Ovary (tissue), 9 donors: ENCODE results near the gene PMF1. TPM values are rescaled to one million over a fixed set of nuclear protein-coding genes. Genes with fewer than 3 reads are reported as not detected.
A peak's percentile ranks its signal among the peaks of the same experiment; 100 is the strongest.

Experiments
- DNase-seq, 5 donors: peaks; one replicate each; pipeline ENCODE4 v3.0.0-alpha.2; 2019 to 2020
- H3K27ac ChIP-seq, 2 donors: fragments of 200-600 bp; one replicate each; pipeline versions ENCODE4 v1.5.1 to v1.8.0; 2019 to 2022
- H3K27me3 ChIP-seq: fragments of 200-600 bp; one replicate; pipeline ENCODE4 v1.8.0; 2022
- H3K36me3 ChIP-seq: fragments of 200-600 bp; sonication (generic); one replicate; pipeline ENCODE4 v1.5.1; 2019
- H3K4me1 ChIP-seq: one replicate; pipeline ENCODE4 v1.8.1; 2013; ENCODE audit warnings: mild to moderate bottlenecking, moderate library complexity; ENCODE audit not compliant: insufficient read depth
- H3K4me3 ChIP-seq: fragments of 200-600 bp; sonication (generic); one replicate; pipeline ENCODE4 v1.5.1; 2017
- H3K9me3 ChIP-seq, 2 donors: fragments of 200-600 bp in 1 of 2; sonication (generic) in 1 of 2; one replicate each; pipeline versions ENCODE4 v1.5.1 to v1.8.1; 2013 to 2019; ENCODE audit warnings: mild to moderate bottlenecking in 1 of 2, moderate library complexity in 1 of 2
- EP300 ChIP-seq: sonication (generic); formaldehyde crosslinking; IDR thresholded peaks from one replicate; pipeline ENCODE4 v1.6.1; 2017; ENCODE audit warnings: antibody characterized with exemption
- POLR2A ChIP-seq: fragments of 450-650 bp; IDR thresholded peaks from one replicate; pipeline ENCODE4 v1.6.1; 2017; ENCODE audit warnings: antibody characterized with exemption, mild to moderate bottlenecking, moderate library complexity
- WGBS, 3 donors: extraction: QIAGEN DNeasy Blood & Tissue Kit in 1 of 3; methylation state at CpG; one replicate each; pipeline versions ENCODE4 v1.1.5 to v1.1.7; 2013 to 2017; 5-methylcytosine and 5-hydroxymethylcytosine counted together
- intact Hi-C, 4 donors: fragments of 100-400 bp; cut with DNase I; formaldehyde crosslinking; loops; one replicate each; pipeline versions ENCODE4 v1.11.0 to v1.15.1; 2022 to 2023
- polyA plus RNA-seq, 2 donors: library from polyadenylated mRNA; stranded (reverse); fragments of 200-250 nt in 1 of 2; fragments of 350-450 nt in 1 of 2; fragmentation: Illumina TruSeq in 1 of 2; extraction: RNeasy Lipid Tissue Mini Kit (QIAGEN cat#74804) in 1 of 2; gene quantifications; one replicate each; pipeline ENCODE4 v1.2.3, GENCODE V29; 2013 to 2014
- total RNA-seq, 7 donors: library from RNA; depleted of rRNA in 2 of 7; stranded (reverse); fragments of >200 nt in 2 of 7; fragmentation: NEBNext Ultra II Directional in 3 of 7; extraction: Animal tissue kit (Norgen Biotek cat#: 25700) in 3 of 7; gene quantifications; one replicate each; pipeline versions ENCODE4 v1.1.0 to v1.2.4, GENCODE V29; 2016 to 2023
- TF ChIP-seq, protein P1 (sequence below), 3 donors: fragments of 450-650 bp in 2 of 3; fragments of 200-600 bp in 1 of 3; IDR thresholded peaks; one replicate each; pipeline versions ENCODE4 v1.5.1 to v1.8.0; 2016 to 2022; ENCODE audit warnings: antibody characterized with exemption in 3 of 3, mild to moderate bottlenecking in 1 of 3
- donor health status: DM: no; HTN: no; CAD: no; lungs with moderate emphysema.
- donor health status: DM: no; HTN: no; CAD: no.
- donor health status: Bipolar disorder and iron deficiency.
- donor health status: DM: yes; HTN: yes; CAD: no.
- donor health status: DM: no; HTN: no; CAD: no.
- donor health status: DM: yes; HTN: yes; CAD: no.

PMF1 gene
- total and polyA plus RNA-seq, 9 donors = 35.0 to 84.2 (median 53.0) TPM

DNA sequence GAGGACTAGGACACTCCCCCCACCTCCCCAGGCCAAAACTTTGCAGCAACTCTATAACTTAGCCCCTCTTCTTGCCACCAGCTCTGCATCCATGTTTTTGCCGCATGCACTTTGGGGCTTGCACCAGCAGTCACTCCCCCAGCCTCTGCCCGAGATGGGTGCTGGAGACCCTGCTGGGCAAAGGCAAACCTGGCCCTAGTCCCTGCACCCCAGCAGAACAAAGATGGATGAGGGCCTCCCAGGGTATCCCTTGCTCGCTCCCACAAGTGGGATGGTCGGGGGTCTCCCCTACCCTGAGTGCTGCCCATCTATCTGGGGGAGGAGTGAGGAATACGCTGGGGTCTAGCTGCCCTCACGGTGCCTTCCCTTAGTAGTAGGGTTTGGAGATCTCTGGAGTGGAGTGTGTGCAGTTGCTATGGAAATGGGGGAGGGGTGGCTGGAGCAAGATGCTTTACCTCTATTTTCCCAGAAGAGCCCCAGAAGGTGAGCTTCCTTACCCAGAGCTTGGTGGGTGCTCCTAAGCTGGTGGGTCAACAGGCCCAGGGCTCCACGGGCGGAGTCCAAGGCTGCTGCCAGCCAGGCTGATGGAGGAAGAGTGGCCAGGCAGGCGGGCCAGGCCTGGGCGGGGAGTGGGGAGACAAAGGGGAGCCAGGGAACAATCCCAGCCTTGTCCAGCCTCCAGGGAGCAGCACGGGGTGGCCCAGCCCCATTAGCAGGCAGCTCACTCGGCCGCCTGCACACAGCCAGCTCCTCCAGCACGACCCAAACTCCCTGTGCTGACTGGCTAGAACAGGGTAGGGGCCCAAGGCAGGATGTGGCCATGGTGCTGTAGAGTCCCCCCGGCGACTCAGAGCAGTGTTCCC is 34.9 kb downstream of the PMF1 start, which contains the start of gene PAQR6:
TSS of gene PAQR6 (minus strand) at position 597 of the 863 bp plus-strand sequence. CDS start 1,325 bp downstream, outside the sequence.
- Histone ChIP-seq H3K36me3 (no peaks in the 10 kb centered on the region), H3K4me3 (no peak within 1 kb of the TSS), H3K27ac (no peak within 1 kb of the TSS), H3K4me1 (peaks cover 4% of the 10 kb centered on the region), H3K9me3 (no peaks in the 10 kb centered on the region), H3K27me3 (no peaks in the 10 kb centered on the region)
- TF ChIP-seq, protein P1, sequence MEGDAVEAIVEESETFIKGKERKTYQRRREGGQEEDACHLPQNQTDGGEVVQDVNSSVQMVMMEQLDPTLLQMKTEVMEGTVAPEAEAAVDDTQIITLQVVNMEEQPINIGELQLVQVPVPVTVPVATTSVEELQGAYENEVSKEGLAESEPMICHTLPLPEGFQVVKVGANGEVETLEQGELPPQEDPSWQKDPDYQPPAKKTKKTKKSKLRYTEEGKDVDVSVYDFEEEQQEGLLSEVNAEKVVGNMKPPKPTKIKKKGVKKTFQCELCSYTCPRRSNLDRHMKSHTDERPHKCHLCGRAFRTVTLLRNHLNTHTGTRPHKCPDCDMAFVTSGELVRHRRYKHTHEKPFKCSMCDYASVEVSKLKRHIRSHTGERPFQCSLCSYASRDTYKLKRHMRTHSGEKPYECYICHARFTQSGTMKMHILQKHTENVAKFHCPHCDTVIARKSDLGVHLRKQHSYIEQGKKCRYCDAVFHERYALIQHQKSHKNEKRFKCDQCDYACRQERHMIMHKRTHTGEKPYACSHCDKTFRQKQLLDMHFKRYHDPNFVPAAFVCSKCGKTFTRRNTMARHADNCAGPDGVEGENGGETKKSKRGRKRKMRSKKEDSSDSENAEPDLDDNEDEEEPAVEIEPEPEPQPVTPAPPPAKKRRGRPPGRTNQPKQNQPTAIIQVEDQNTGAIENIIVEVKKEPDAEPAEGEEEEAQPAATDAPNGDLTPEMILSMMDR (IDR thresholded peaks at IDR 0.05) = no peak
- intact Hi-C loops = loop anchor here in 1 of 4 donors (5.0 kb wide), 1 partner anchor 285 kb away; no protein-coding TSS in a partner anchor
- DNase-seq = peak in 1 of 5 donors; percentile 40
- 36 to 48% (median 39%) methylated on average over 15 to 16 of the region's 16 CpGs for WGBS, 3 donors

DNA sequence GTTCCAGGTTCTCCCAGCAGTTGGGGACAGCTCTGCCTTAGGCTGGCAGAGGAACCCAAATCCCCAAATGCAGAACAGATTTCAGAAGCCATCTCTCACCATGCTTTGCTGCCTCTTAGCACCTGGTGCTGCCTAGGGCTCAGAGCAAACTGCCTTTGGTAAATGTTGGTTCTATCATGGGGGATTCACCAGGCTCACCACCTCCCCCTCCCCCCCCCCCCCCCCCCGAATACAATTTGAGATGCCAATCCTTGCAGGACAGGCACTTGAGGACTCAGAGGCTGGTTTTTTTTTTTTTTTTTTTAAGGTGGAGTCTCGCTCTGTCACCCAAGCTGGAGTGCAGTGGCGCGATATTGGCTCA is 35.5 kb downstream of the PMF1 start:
- Histone ChIP-seq H3K27ac (no peak overlapping the region), H3K4me1 (peaks cover 4% of the 10 kb centered on the region), H3K36me3 (no peaks in the 10 kb centered on the region), H3K4me3 (no peak overlapping the region), H3K27me3 (no peaks in the 10 kb centered on the region), H3K9me3 (no peaks in the 10 kb centered on the region)
- WGBS, 3 donors = 70 to 76% (median 72%) methylated on average over 4 of the region's 4 CpGs
- intact Hi-C loops = loop anchor here in 1 of 4 donors (5.0 kb wide), 1 partner anchor 284 kb away; no protein-coding TSS in a partner anchor
- no peak for TF ChIP-seq EP300
- TF ChIP-seq, protein P1 (IDR thresholded peaks at IDR 0.05) = no peak
- TF ChIP-seq POLR2A = no peak
- DNase-seq = no peak

DNA sequence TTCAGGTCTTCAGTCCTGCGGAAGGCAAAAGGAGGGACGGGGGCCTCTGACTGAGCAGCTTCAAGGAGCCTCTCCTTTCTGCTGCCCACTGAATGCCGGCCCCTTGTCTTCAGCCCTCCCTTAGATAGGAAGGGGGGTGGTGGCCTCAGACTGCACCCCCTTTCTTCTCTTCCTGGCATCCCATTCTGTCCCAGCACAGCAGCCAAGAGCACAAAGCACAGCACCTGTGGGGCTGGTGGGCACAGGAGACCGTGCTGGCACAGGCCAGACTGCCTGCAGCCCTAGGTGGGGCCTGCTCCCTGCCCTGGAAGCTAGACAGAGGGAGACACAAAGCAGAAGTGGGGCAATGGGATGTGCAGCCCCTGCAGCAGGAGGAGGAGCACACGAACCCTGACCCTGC is 36.8 kb downstream of the PMF1 start:
- 52 to 68% (median 58%) methylated on average over 5 of the region's 5 CpGs for WGBS, 3 donors
- Histone ChIP-seq H3K4me1 (peaks cover 4% of the 10 kb centered on the region), H3K4me3 (no peak overlapping the region), H3K36me3 (no peaks in the 10 kb centered on the region), H3K9me3 (no peaks in the 10 kb centered on the region), H3K27ac (no peak overlapping the region), H3K27me3 (no peaks in the 10 kb centered on the region)
- intact Hi-C loops = loop anchor here in 1 of 4 donors (5.0 kb wide), 1 partner anchor 283 kb away; no protein-coding TSS in a partner anchor
- DNase-seq = no peak
- no peak for TF ChIP-seq EP300

- Histone ChIP-seq H3K4me1 (no peaks in the 10 kb centered on the region), H3K9me3 (no peaks in the 10 kb centered on the region), H3K4me3 (no peak overlapping the region), H3K27me3 (no peaks in the 10 kb centered on the region), H3K36me3 (no peaks in the 10 kb centered on the region), H3K27ac (no peak overlapping the region)
- DNase-seq = no peak
- intact Hi-C loops = no loop called here
- 38 to 46% (median 39%) methylated on average over 3 of the region's 3 CpGs for WGBS, 3 donors
- TF ChIP-seq EP300 (no peak), POLR2A (no peak)
- TF ChIP-seq, protein P1 (IDR thresholded peaks at IDR 0.05) = no peak
Measured at GRCh38 chr1:156251527-156251926, 38.7 kb downstream of the PMF1 start.

- no peak for DNase-seq
- no peak for TF ChIP-seq EP300
- TF ChIP-seq POLR2A = no peak
- TF ChIP-seq, protein P1 (IDR thresholded peaks at IDR 0.05) = no peak
- no peaks in the 10 kb centered on the region for H3K36me3 ChIP-seq
- H3K4me1 ChIP-seq = no peaks in the 10 kb centered on the region
- WGBS, 3 donors = 88 to 90% (median 90%) methylated on average over 3 of the region's 3 CpGs
- H3K9me3 ChIP-seq = no peaks in the 10 kb centered on the region
- H3K4me3 ChIP-seq = no peak overlapping the region
- H3K27ac ChIP-seq = no peak overlapping the region
- no peaks in the 10 kb centered on the region for H3K27me3 ChIP-seq
- intact Hi-C loops = no loop called here
Measured at GRCh38 chr1:156253634-156254033, 40.8 kb downstream of the PMF1 start.
